ENCODE data around the gene METAP1.
"Not testable (repeated sequence)": the region's sequence is repeated elsewhere in the genome, so short reads cannot be mapped to it uniquely, and the experiment has no call there.

METAP1 gene

GRCh38 chr4:99043346-99043745 lies 47.8 kb downstream of the METAP1 start:
- in situ Hi-C loops (cut with MboI; ENCODE audit: low pct_unique_long_range_greater_than_20kb, low sequenced_read_pairs), result no loop called here

GRCh38 chr4:99047710-99048109 lies 52.2 kb downstream of the METAP1 start:
- in situ Hi-C loops (cut with MboI; ENCODE audit: low pct_unique_long_range_greater_than_20kb, low sequenced_read_pairs), result no loop called here
- no peak for DNase-seq

More at GRCh38 chr4:99043346-99043745, 47.8 kb downstream of the METAP1 start:
- DNase-seq, result peak; percentile 47

GRCh38 chr4:99052902-99053301 lies 57.4 kb downstream of the METAP1 start:
- no peak for DNase-seq
- in situ Hi-C loops (cut with MboI; ENCODE audit: low pct_unique_long_range_greater_than_20kb, low sequenced_read_pairs), result no loop called here

- in situ Hi-C loops (cut with MboI; ENCODE audit: low pct_unique_long_range_greater_than_20kb, low sequenced_read_pairs), result no loop called here
- DNase-seq, result no peak
Measured at GRCh38 chr4:99054428-99054994, 59.0 kb downstream of the METAP1 start.

- in situ Hi-C loops (cut with MboI; ENCODE audit: low pct_unique_long_range_greater_than_20kb, low sequenced_read_pairs), result no loop called here
- DNase-seq, result no peak
Measured at GRCh38 chr4:99058228-99058627, 62.7 kb downstream of the METAP1 start.

GRCh38 chr4:99059550-99059949 lies 64.0 kb downstream of the METAP1 start:
- in situ Hi-C loops (cut with MboI; ENCODE audit: low pct_unique_long_range_greater_than_20kb, low sequenced_read_pairs), result no loop called here
- no peak for DNase-seq

- no peak for DNase-seq
- in situ Hi-C loops (cut with MboI; ENCODE audit: low pct_unique_long_range_greater_than_20kb, low sequenced_read_pairs), result no loop called here
Measured at GRCh38 chr4:99061048-99061700, 65.7 kb downstream of the METAP1 start.

- in situ Hi-C loops (cut with MboI; ENCODE audit: low pct_unique_long_range_greater_than_20kb, low sequenced_read_pairs), result no loop called here
- DNase-seq, result no peak
Measured at GRCh38 chr4:99062120-99062519, 66.6 kb downstream of the METAP1 start.

- DNase-seq; in situ Hi-C loops (cut with MboI; ENCODE audit: low pct_unique_long_range_greater_than_20kb, low sequenced_read_pairs): not testable (repeated sequence)
Measured at GRCh38 chr4:99065521-99065920, 70.0 kb downstream of the METAP1 start.

GRCh38 chr4:99067617-99068016 lies 72.1 kb downstream of the METAP1 start:
- in situ Hi-C loops (cut with MboI; ENCODE audit: low pct_unique_long_range_greater_than_20kb, low sequenced_read_pairs), result no loop called here

GRCh38 chr4:99071159-99071558 lies 75.6 kb downstream of the METAP1 start:
- in situ Hi-C loops (cut with MboI; ENCODE audit: low pct_unique_long_range_greater_than_20kb, low sequenced_read_pairs), result no loop called here
- no peak for DNase-seq

More at GRCh38 chr4:99067617-99068016, 72.1 kb downstream of the METAP1 start:
- DNase-seq, result no peak

GRCh38 chr4:99074816-99075215 lies 79.3 kb downstream of the METAP1 start:
- in situ Hi-C loops (cut with MboI; ENCODE audit: low pct_unique_long_range_greater_than_20kb, low sequenced_read_pairs), result no loop called here

GRCh38 chr4:99076292-99076976 lies 80.9 kb downstream of the METAP1 start:
- in situ Hi-C loops (cut with MboI; ENCODE audit: low pct_unique_long_range_greater_than_20kb, low sequenced_read_pairs), result no loop called here
- DNase-seq, result no peak

More at GRCh38 chr4:99074816-99075215, 79.3 kb downstream of the METAP1 start:
- DNase-seq, result no peak

GRCh38 chr4:99077177-99077576 lies 81.7 kb downstream of the METAP1 start:
- DNase-seq, result no peak
- in situ Hi-C loops (cut with MboI; ENCODE audit: low pct_unique_long_range_greater_than_20kb, low sequenced_read_pairs), result no loop called here

GRCh38 chr4:99078336-99078735 lies 82.8 kb downstream of the METAP1 start:
- DNase-seq, result no peak
- in situ Hi-C loops (cut with MboI; ENCODE audit: low pct_unique_long_range_greater_than_20kb, low sequenced_read_pairs), result no loop called here

- in situ Hi-C loops (cut with MboI; ENCODE audit: low pct_unique_long_range_greater_than_20kb, low sequenced_read_pairs), result no loop called here
- no peak for DNase-seq
Measured at GRCh38 chr4:99078931-99079624, 83.6 kb downstream of the METAP1 start.

GRCh38 chr4:99079625-99080295 lies 84.2 kb downstream of the METAP1 start:
- in situ Hi-C loops (cut with MboI; ENCODE audit: low pct_unique_long_range_greater_than_20kb, low sequenced_read_pairs), result no loop called here
- DNase-seq, result no peak

- DNase-seq; in situ Hi-C loops (cut with MboI; ENCODE audit: low pct_unique_long_range_greater_than_20kb, low sequenced_read_pairs): not testable (repeated sequence)
Measured at GRCh38 chr4:99080869-99081268, 85.3 kb downstream of the METAP1 start.

- in situ Hi-C loops (cut with MboI; ENCODE audit: low pct_unique_long_range_greater_than_20kb, low sequenced_read_pairs), result no loop called here
Measured at GRCh38 chr4:99082192-99082591, 86.7 kb downstream of the METAP1 start.

More at GRCh38 chr4:99082192-99082591, 86.7 kb downstream of the METAP1 start:
- no peak for DNase-seq
